HCT116 (cell line): Measurements from ENCODE around the gene SMIM20. TPM values are rescaled to one million over a fixed set of nuclear protein-coding genes. Genes with fewer than 3 reads are reported as not detected.

ENCODE experiments used
- ATAC-seq: fragments of 200-7000 bp; cut with Tn5 transposase; 2 replicates; pipeline ENCODE4 v1.9.1; 2020; ENCODE audit warnings: mild to moderate bottlenecking, moderate library complexity
- BruUV-seq: library from RNA; stranded (reverse); fragments of 400-500 nt; replicated peaks from 2 replicates; lab custom pipeline; 2021; lab: Mats Ljungman, UMichigan
- CTCF ChIA-PET: fragments of 300-600 bp; sonication (Branson Sonifier 250); formaldehyde crosslinking; loops from one replicate; lab custom pipeline; 2021; ENCODE audit warnings: antibody characterized with exemption; lab: Charles Lee
- POLR2A ChIA-PET: fragments of 300-600, 350-600 bp; sonication (Branson Sonifier 250); formaldehyde crosslinking; loops from one replicate; lab custom pipeline; 2021; ENCODE audit warnings: antibody characterized with exemption; lab: Charles Lee
- RAD21 ChIA-PET, 2 experiments: fragments of 300-600 bp; sonication (Branson Sonifier 250); formaldehyde crosslinking; loops; one replicate each; lab custom pipeline; 2023; ENCODE audit warnings: low total read pairs in 2 of 2; ENCODE audit not compliant: uncharacterized antibody in 2 of 2, unreplicated experiment in 2 of 2, low non-redundant PET in 1 of 2; lab: Charles Lee
- DNase-seq: peaks from one replicate; pipeline ENCODE4 v3.0.0-alpha.2; 2010; ENCODE audit warnings: low read depth, low spot score
- H2AFZ ChIP-seq: fragments of 200-600 bp; shearing (Covaris generic), sonication (generic); 2 replicates; pipeline ENCODE4 v1.6.1; 2017; ENCODE audit warnings: low read depth, mixed run types, mixed read lengths, antibody characterized with exemption, low read length; ENCODE audit not compliant: poor library complexity, severe bottlenecking
- H3K27ac ChIP-seq: 2 replicates; pipeline ENCODE4 v1.5.1; 2012; ENCODE audit warnings: low read depth, low read length
- H3K27me3 ChIP-seq: fragments of 200-600 bp; sonication (generic); 2 replicates; pipeline ENCODE4 v1.6.1; 2016; ENCODE audit warnings: mixed run types, low read length, mixed read lengths; ENCODE audit not compliant: insufficient read depth
- H3K36me3 ChIP-seq, 2 experiments: fragments of 200-500 bp in 1 of 2; fragments of 200-600 bp in 1 of 2; sonication (Bioruptor generic) in 1 of 2; sonication (generic) in 1 of 2; 2 replicates each; pipeline versions ENCODE4 v1.5.1 to v1.6.1; 2014 to 2016; ENCODE audit warnings: low read length in 2 of 2, inconsistent platforms in 1 of 2, mixed read lengths in 1 of 2, mixed run types in 1 of 2; ENCODE audit not compliant: insufficient read depth in 2 of 2, control insufficient read depth in 1 of 2
- H3K4me1 ChIP-seq, 2 experiments: fragments of 200-600 bp in 1 of 2; sonication (generic) in 1 of 2; 2 replicates each; pipeline versions ENCODE4 v1.5.1 to v1.6.1; 2012 to 2017; ENCODE audit warnings: low read length in 2 of 2, inconsistent platforms in 1 of 2, mild to moderate bottlenecking in 1 of 2, mixed read lengths in 1 of 2, mixed run types in 1 of 2, moderate library complexity in 1 of 2; ENCODE audit not compliant: insufficient read depth in 2 of 2, control insufficient read depth in 1 of 2
- H3K4me2 ChIP-seq: fragments of 200-600 bp; sonication (generic); 2 replicates; pipeline ENCODE4 v1.6.1; 2017; ENCODE audit warnings: mixed run types, low read length, mixed read lengths
- H3K4me3 ChIP-seq, 2 experiments: fragments of 200-600 bp in 1 of 2; sonication (generic) in 1 of 2; replicated peaks in 1 of 2; 2 replicates each; pipeline ENCODE4 v1.5.1; 2011 to 2016; ENCODE audit warnings: low read length in 2 of 2, control low read depth in 1 of 2, low read depth in 1 of 2, mild to moderate bottlenecking in 1 of 2, mixed read lengths in 1 of 2, mixed run types in 1 of 2
- H3K79me2 ChIP-seq: fragments of 200-600 bp; sonication (generic); 2 replicates; pipeline ENCODE4 v1.6.1; 2017; ENCODE audit warnings: mild to moderate bottlenecking, mixed run types, low read length, moderate library complexity, mixed read lengths; ENCODE audit not compliant: insufficient read depth
- H3K9ac ChIP-seq: fragments of 200-600 bp; sonication (generic); 2 replicates; pipeline ENCODE4 v1.6.1; 2016; ENCODE audit warnings: low read length, mixed read lengths
- H3K9me2 ChIP-seq: fragments of 200-600 bp; sonication (generic), shearing (Covaris generic); 2 replicates; pipeline ENCODE4 v1.6.1; 2017; ENCODE audit warnings: mixed run types, mild to moderate bottlenecking, moderate library complexity; ENCODE audit not compliant: insufficient read depth
- H3K9me3 ChIP-seq, 2 experiments: fragments of 200-500 bp in 1 of 2; fragments of 200-600 bp in 1 of 2; sonication (Bioruptor generic) in 1 of 2; sonication (generic) in 1 of 2; 2 replicates each; pipeline ENCODE4 v1.6.1; 2014 to 2017; ENCODE audit warnings: low read length in 2 of 2, mixed read lengths in 2 of 2, inconsistent platforms in 1 of 2, low read depth in 1 of 2, mild to moderate bottlenecking in 1 of 2, mixed run types in 1 of 2, moderate library complexity in 1 of 2; ENCODE audit not compliant: control insufficient read depth in 1 of 2, insufficient read depth in 1 of 2
- H4K20me1 ChIP-seq: fragments of 200-600 bp; sonication (generic), shearing (Covaris generic); 2 replicates; pipeline ENCODE4 v1.6.1; 2017; ENCODE audit warnings: mixed run types, mild to moderate bottlenecking, moderate library complexity; ENCODE audit not compliant: insufficient read depth
- CBX3 ChIP-seq: IDR thresholded peaks from 2 replicates; pipeline ENCODE4 v1.6.1; 2012; ENCODE audit warnings: low read depth
- CEBPB ChIP-seq: IDR thresholded peaks from 2 replicates; pipeline ENCODE4 v1.6.1; 2012; ENCODE audit warnings: low read depth
- EGR1 ChIP-seq: IDR thresholded peaks from 2 replicates; pipeline ENCODE4 v1.6.1; 2012; ENCODE audit warnings: low read depth
- ELF1 ChIP-seq: IDR thresholded peaks from 2 replicates; pipeline ENCODE4 v1.6.1; 2012; ENCODE audit warnings: low read depth, borderline replicate concordance
- FOSL1 ChIP-seq: IDR thresholded peaks from 2 replicates; pipeline ENCODE4 v1.6.1; 2012; ENCODE audit warnings: low read depth
- RAD21 ChIP-seq: IDR thresholded peaks from 2 replicates; pipeline ENCODE4 v1.6.1; 2012; ENCODE audit warnings: low read depth, mild to moderate bottlenecking
- SIN3A ChIP-seq: IDR thresholded peaks from 2 replicates; pipeline ENCODE4 v1.6.1; 2012; ENCODE audit warnings: low read depth
- SP1 ChIP-seq: IDR thresholded peaks from 2 replicates; pipeline ENCODE4 v1.6.1; 2012; ENCODE audit warnings: low read depth
- SRF ChIP-seq: IDR thresholded peaks from 2 replicates; pipeline ENCODE4 v1.6.1; 2012; ENCODE audit warnings: low read depth
- TCF7L2 ChIP-seq: IDR thresholded peaks from 2 replicates; pipeline ENCODE4 v1.7.0; 2011; ENCODE audit warnings: borderline replicate concordance, inconsistent platforms; ENCODE audit not compliant: insufficient read depth, insufficient read length; ENCODE audit errors: extremely low read depth
- YY1 ChIP-seq: IDR thresholded peaks from 2 replicates; pipeline ENCODE4 v1.6.1; 2011; ENCODE audit warnings: low read length, low read depth, moderate library complexity, mild to moderate bottlenecking; ENCODE audit not compliant: insufficient replicate concordance; ENCODE audit errors: extremely low read depth
- ZBTB33 ChIP-seq: IDR thresholded peaks from 2 replicates; pipeline ENCODE4 v1.6.1; 2011; ENCODE audit warnings: mild to moderate bottlenecking, low read length, moderate library complexity; ENCODE audit not compliant: insufficient replicate concordance; ENCODE audit errors: extremely low read depth
- ZNF274 ChIP-seq: fragments of 200-500 bp; sonication (Bioruptor generic); IDR thresholded peaks from 2 replicates; pipeline ENCODE4 v1.6.1; 2014; ENCODE audit warnings: mild to moderate bottlenecking, low read depth, low read length, inconsistent platforms
- intact Hi-C: fragments of 100-400 bp; cut with micrococcal nuclease; formaldehyde crosslinking; loops from 2 replicates; pipeline ENCODE4 v1.10.0; 2022
- total RNA-seq: library from RNA; stranded (reverse); gene quantifications from one replicate; pipeline ENCODE4 v1.2.1, GENCODE V29; 2021; ENCODE audit not compliant: unreplicated experiment
- TF ChIP-seq, protein P1 (sequence below): IDR thresholded peaks from 2 replicates; pipeline ENCODE4 v1.6.1; 2012; ENCODE audit warnings: low read depth

SMIM20 gene
- total RNA-seq, 1 experiment from 2014 or later: 36.9 TPM

- TF ChIP-seq, protein P1, sequence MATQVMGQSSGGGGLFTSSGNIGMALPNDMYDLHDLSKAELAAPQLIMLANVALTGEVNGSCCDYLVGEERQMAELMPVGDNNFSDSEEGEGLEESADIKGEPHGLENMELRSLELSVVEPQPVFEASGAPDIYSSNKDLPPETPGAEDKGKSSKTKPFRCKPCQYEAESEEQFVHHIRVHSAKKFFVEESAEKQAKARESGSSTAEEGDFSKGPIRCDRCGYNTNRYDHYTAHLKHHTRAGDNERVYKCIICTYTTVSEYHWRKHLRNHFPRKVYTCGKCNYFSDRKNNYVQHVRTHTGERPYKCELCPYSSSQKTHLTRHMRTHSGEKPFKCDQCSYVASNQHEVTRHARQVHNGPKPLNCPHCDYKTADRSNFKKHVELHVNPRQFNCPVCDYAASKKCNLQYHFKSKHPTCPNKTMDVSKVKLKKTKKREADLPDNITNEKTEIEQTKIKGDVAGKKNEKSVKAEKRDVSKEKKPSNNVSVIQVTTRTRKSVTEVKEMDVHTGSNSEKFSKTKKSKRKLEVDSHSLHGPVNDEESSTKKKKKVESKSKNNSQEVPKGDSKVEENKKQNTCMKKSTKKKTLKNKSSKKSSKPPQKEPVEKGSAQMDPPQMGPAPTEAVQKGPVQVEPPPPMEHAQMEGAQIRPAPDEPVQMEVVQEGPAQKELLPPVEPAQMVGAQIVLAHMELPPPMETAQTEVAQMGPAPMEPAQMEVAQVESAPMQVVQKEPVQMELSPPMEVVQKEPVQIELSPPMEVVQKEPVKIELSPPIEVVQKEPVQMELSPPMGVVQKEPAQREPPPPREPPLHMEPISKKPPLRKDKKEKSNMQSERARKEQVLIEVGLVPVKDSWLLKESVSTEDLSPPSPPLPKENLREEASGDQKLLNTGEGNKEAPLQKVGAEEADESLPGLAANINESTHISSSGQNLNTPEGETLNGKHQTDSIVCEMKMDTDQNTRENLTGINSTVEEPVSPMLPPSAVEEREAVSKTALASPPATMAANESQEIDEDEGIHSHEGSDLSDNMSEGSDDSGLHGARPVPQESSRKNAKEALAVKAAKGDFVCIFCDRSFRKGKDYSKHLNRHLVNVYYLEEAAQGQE: no peak
- TF ChIP-seq FOSL1: no peak
- no peak for TF ChIP-seq ZNF274
These were observed 14.6 kb downstream of the SMIM20 start (continued) for GRCh38 chr4:25928379-25929297.

GRCh38 chr4:25929298-25929686 is 15.3 kb downstream of the SMIM20 start:
- Histone ChIP-seq H3K9me3 (no peaks in the 10 kb centered on the region), H3K4me1 (no peaks in the 10 kb centered on the region), H3K36me3 (0 out of 4 replicates have a peak, but pooled peaks cover 0 to 3% of the 10 kb centered on the region in 2 experiments), H3K4me2 (no peak overlapping the region), H3K9ac (no peak overlapping the region), H3K27ac (no peak overlapping the region), H2AFZ (no peak overlapping the region), H4K20me1 (0 out of 2 replicates have a peak, but pooled peaks cover 7% of the 10 kb centered on the region), H3K27me3 (no peaks in the 10 kb centered on the region), H3K79me2 (peaks cover 17% of the 10 kb centered on the region), H3K4me3 (no peak overlapping the region), H3K9me2 (no peaks in the 10 kb centered on the region)
- intact Hi-C loops: loop anchor here (5.0 to 10.0 kb wide), 2 partner anchors 406 to 483 kb away; no protein-coding TSS in a partner anchor
- DNase-seq (no peak), ATAC-seq (no peak)
- ChIA-PET CTCF (no interaction called here), RAD21 (no interaction called here), POLR2A (no interaction called here)
- no TSS peak for BruUV-seq
- TF ChIP-seq, protein P1: no peak
- TF ChIP-seq RAD21: no peak
- TF ChIP-seq SIN3A: no peak
- TF ChIP-seq SP1: no peak
- no peak for TF ChIP-seq ZBTB33
- TF ChIP-seq YY1: no peak
- no peak for TF ChIP-seq TCF7L2
- TF ChIP-seq SRF: no peak
- no peak for TF ChIP-seq CEBPB
- TF ChIP-seq EGR1: no peak
- TF ChIP-seq CBX3: no peak
- TF ChIP-seq ELF1: no peak
